ENCODE results near the gene SIL1. TPM values are rescaled to one million over a fixed set of nuclear protein-coding genes. Genes with fewer than 3 reads are reported as not detected.

SIL1 gene
- total and polyA plus RNA-seq, 2 of the 8 experiments (the other 6 are each of a cell fraction or from before 2014, with no cell fraction given): 8.3 to 12.8 TPM

GRCh38 chr5:138980441-138980840 lies 217.7 kb downstream of the SIL1 start:
- Histone ChIP-seq H3K4me2 (ENCODE audit: insufficient read depth in 1 of 2, low read depth in 2 of 2, low read length in 2 of 2) (no peak overlapping the region), H2BK12ac (ENCODE audit: low read depth, low read length) (no peak overlapping the region), H3K14ac (ENCODE audit: insufficient read length) (no peak overlapping the region)

More at GRCh38 chr5:138980441-138980840, 217.7 kb downstream of the SIL1 start:
- H2BK20ac ChIP-seq (ENCODE audit: low read length): no peak overlapping the region
- H3K79me2 ChIP-seq (ENCODE audit: control insufficient read depth in 1 of 2, insufficient read depth in 2 of 2, low read length in 2 of 2): no peaks in the 10 kb centered on the region
- H3K4me1 ChIP-seq (replicated peaks in 1 of 4; ENCODE audit: control insufficient read depth in 3 of 4, insufficient read depth in 4 of 4, low read length in 3 of 4): peaks cover 0 to 5% (median 0%) of the 10 kb centered on the region in 4 experiments; a peak in 1 of 7 replicates
- H3K27me3 ChIP-seq (replicated peaks in 1 of 4; ENCODE audit: control insufficient read depth in 3 of 4, extremely low read depth in 1 of 4, insufficient read depth in 3 of 4, low read length in 3 of 4): no peaks in the 10 kb centered on the region
- H4K5ac ChIP-seq (ENCODE audit: insufficient read length, low read depth, low read length): no peak overlapping the region
- FAIRE-seq: no peak
- H3K4ac ChIP-seq (replicated peaks; ENCODE audit: insufficient read length, low read depth, low read length): no peak overlapping the region
- H2AK5ac ChIP-seq (ENCODE audit: low read depth, low read length): no peak overlapping the region
- H2BK120ac ChIP-seq (replicated peaks; ENCODE audit: low read depth, low read length): no peak overlapping the region
- no peak for DNase-seq (ENCODE audit: low read depth in 1 of 2, low spot score in 2 of 2)
- H4K91ac ChIP-seq (replicated peaks; ENCODE audit: insufficient read length, low read length): no peak overlapping the region
- no peaks in the 10 kb centered on the region for H4K20me1 ChIP-seq (replicated peaks in 1 of 2; ENCODE audit: control insufficient read depth in 1 of 2, insufficient read depth in 2 of 2, low read length in 2 of 2)
- no peak overlapping the region for H2AFZ ChIP-seq (ENCODE audit: low read length)
- ChIA-PET CTCF (ENCODE audit: partially characterized antibody) (interaction anchor here (1.0 to 1.8 kb wide), 5 partner anchors 13 to 338 kb away, joined by 3 to 4 read pairs (median 3); no protein-coding TSS in a partner anchor), POLR2A (ENCODE audit: partially characterized antibody) (no interaction called here)
- H3K79me1 ChIP-seq (ENCODE audit: low read depth, low read length): no peaks in the 10 kb centered on the region
- H3K27ac ChIP-seq (ENCODE audit: low read depth, low read length): no peak overlapping the region
- no peak overlapping the region for H3K4me3 ChIP-seq (ENCODE audit: extremely low read depth in 1 of 4, insufficient read depth in 2 of 4, low read depth in 3 of 4, low read length in 4 of 4)
- H2BK5ac ChIP-seq (ENCODE audit: low read depth, low read length): no peak overlapping the region
- H2BK15ac ChIP-seq (ENCODE audit: low read length): no peak overlapping the region
- H3K9ac ChIP-seq (replicated peaks in 1 of 4; ENCODE audit: extremely low read depth in 1 of 4, low read depth in 3 of 4, low read length in 3 of 4): no peak overlapping the region
- H3K9me3 ChIP-seq (ENCODE audit: insufficient read depth in 2 of 2, low read depth in 1 of 2, low read length in 1 of 2): no peaks in the 10 kb centered on the region
- H3K18ac ChIP-seq (ENCODE audit: extremely low read depth, low read length): no peak overlapping the region
- H3K56ac ChIP-seq (replicated peaks; ENCODE audit: insufficient read length, low read depth, low read length): no peak overlapping the region
- H3K23me2 ChIP-seq (ENCODE audit: low read depth, low read length): no peaks in the 10 kb centered on the region
- H3K23ac ChIP-seq (ENCODE audit: insufficient read length): no peak overlapping the region
- no peak for TF ChIP-seq RFX5 (IDR thresholded peaks at IDR 0.05; ENCODE audit: borderline replicate concordance, low read depth, low read length)
- TF ChIP-seq ZNF274 (IDR thresholded peaks at IDR 0.05; ENCODE audit: borderline replicate concordance, extremely low read depth, low read length): no peak
- H4K8ac ChIP-seq (ENCODE audit: extremely low read depth, insufficient read depth, low read length): no peak overlapping the region
- no peaks in the 10 kb centered on the region for H3K36me3 ChIP-seq (ENCODE audit: control insufficient read depth in 2 of 4, insufficient read depth in 4 of 4, low read length in 3 of 4)
